ENCODE data around the gene GHRL.

The GHRL gene

GRCh38 chr3:10312391-10312790 lies 19.6 kb upstream of the GHRL start:
- Histone ChIP-seq H3K27me3 (ENCODE audit: control insufficient read depth, insufficient read depth, low read length) (no peaks in the 10 kb centered on the region), H3K4me1 (ENCODE audit: control insufficient read depth, insufficient read depth, low read length) (no peaks in the 10 kb centered on the region), H3K9ac (ENCODE audit: low read depth, low read length) (no peak overlapping the region), H3K27ac (ENCODE audit: low read depth, low read length) (no peak overlapping the region), H3K4me3 (ENCODE audit: low read depth, low read length) (no peak overlapping the region), H3K9me3 (ENCODE audit: control insufficient read depth, insufficient read depth, low read length) (no peaks in the 10 kb centered on the region), H3K36me3 (ENCODE audit: control insufficient read depth, insufficient read depth, low read length) (peaks cover 94% of the 10 kb centered on the region)

GRCh38 chr3:10311710-10312109 lies 19.0 kb upstream of the GHRL start:
- no peaks in the 10 kb centered on the region for H3K9me3 ChIP-seq (ENCODE audit: control insufficient read depth, insufficient read depth, low read length)
- no peak overlapping the region for H3K4me3 ChIP-seq (ENCODE audit: low read depth, low read length)
- H3K36me3 ChIP-seq (ENCODE audit: control insufficient read depth, insufficient read depth, low read length) = peaks cover 95% of the 10 kb centered on the region
- H3K9ac ChIP-seq (ENCODE audit: low read depth, low read length) = no peak overlapping the region
- H3K27ac ChIP-seq (ENCODE audit: low read depth, low read length) = no peak overlapping the region
- no peaks in the 10 kb centered on the region for H3K4me1 ChIP-seq (ENCODE audit: control insufficient read depth, insufficient read depth, low read length)
- H3K27me3 ChIP-seq (ENCODE audit: control insufficient read depth, insufficient read depth, low read length) = no peaks in the 10 kb centered on the region

DNA sequence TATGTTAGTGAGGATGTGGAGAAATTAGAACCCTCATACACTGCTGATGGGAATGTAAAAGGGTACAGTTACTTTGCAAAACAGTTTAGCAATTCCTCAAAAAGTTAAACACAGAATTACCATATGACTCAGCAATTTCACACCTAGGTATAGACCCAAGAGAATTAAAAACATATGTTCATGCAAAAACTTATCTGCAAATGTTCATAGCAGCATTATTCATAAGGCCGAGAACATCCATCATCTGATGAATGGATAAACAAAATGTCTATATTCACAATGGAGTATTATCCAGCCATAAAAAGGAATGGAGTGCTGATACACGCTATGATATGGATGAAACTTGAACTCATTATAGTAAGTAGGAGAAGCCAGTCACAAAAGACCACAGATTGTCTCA lies 17.8 kb upstream of the GHRL start:
- Histone ChIP-seq H3K9ac (ENCODE audit: low read depth, low read length) (no peak overlapping the region), H3K4me3 (ENCODE audit: low read depth, low read length) (no peak overlapping the region), H3K4me1 (ENCODE audit: control insufficient read depth, insufficient read depth, low read length) (no peaks in the 10 kb centered on the region), H3K27me3 (ENCODE audit: control insufficient read depth, insufficient read depth, low read length) (no peaks in the 10 kb centered on the region), H3K27ac (ENCODE audit: low read depth, low read length) (no peak overlapping the region), H3K36me3 (ENCODE audit: control insufficient read depth, insufficient read depth, low read length) (peaks cover 96% of the 10 kb centered on the region), H3K9me3 (ENCODE audit: control insufficient read depth, insufficient read depth, low read length) (no peaks in the 10 kb centered on the region)

DNA sequence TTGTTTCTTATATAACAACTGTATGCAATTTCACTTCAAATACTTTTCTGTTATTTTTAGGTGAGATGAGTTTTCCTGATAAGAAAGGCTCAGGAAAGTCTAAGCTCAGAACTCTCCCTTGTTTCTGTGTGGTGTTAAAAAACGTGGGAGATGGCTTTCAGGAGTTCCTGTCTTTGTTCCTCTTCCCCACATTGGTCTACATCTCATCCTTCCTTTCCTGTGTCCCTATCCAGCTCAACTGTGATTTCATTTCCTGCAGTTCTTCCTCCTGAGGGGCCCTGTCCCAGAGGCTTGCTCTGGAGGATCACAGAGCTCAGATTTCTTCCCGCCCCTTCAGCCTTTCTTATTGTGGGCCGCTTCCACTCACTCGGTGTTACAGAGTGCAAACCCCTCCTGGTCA lies 17.0 kb upstream of the GHRL start:
- H3K4me1 ChIP-seq (ENCODE audit: control insufficient read depth, insufficient read depth, low read length) = no peaks in the 10 kb centered on the region
- H3K27ac ChIP-seq (ENCODE audit: low read depth, low read length) = no peak overlapping the region
- peaks cover 97% of the 10 kb centered on the region for H3K36me3 ChIP-seq (ENCODE audit: control insufficient read depth, insufficient read depth, low read length)
- no peaks in the 10 kb centered on the region for H3K9me3 ChIP-seq (ENCODE audit: control insufficient read depth, insufficient read depth, low read length)
- H3K9ac ChIP-seq (ENCODE audit: low read depth, low read length) = no peak overlapping the region
- no peak overlapping the region for H3K4me3 ChIP-seq (ENCODE audit: low read depth, low read length)
- H3K27me3 ChIP-seq (ENCODE audit: control insufficient read depth, insufficient read depth, low read length) = no peaks in the 10 kb centered on the region

DNA sequence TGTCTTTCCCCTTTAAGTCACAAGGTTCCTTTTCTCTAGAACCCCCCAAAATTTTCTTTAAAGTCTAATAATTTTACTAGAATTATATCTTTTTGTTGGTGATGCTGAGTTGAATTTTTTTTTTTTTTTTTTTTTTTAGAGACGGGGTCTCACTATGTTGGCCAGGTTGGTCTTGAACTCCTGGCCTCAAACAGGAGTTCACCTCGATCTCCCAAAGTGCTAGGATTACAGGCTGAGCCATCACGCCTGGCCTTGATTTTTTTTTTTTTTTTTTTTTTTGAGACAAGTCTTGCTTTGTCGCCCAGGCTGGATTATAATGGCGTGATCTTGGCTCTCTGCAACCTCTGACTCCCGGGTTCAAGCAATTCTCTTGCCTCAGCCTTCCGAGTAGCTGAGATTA lies 15.9 kb upstream of the GHRL start:
- no peak overlapping the region for H3K27ac ChIP-seq (ENCODE audit: low read depth, low read length)
- peaks cover 97% of the 10 kb centered on the region for H3K36me3 ChIP-seq (ENCODE audit: control insufficient read depth, insufficient read depth, low read length)
- H3K4me1 ChIP-seq (ENCODE audit: control insufficient read depth, insufficient read depth, low read length) = no peaks in the 10 kb centered on the region
- no peak overlapping the region for H3K4me3 ChIP-seq (ENCODE audit: low read depth, low read length)
- H3K9ac ChIP-seq (ENCODE audit: low read depth, low read length) = no peak overlapping the region
- H3K9me3 ChIP-seq (ENCODE audit: control insufficient read depth, insufficient read depth, low read length) = no peaks in the 10 kb centered on the region
- H3K27me3 ChIP-seq (ENCODE audit: control insufficient read depth, insufficient read depth, low read length) = no peaks in the 10 kb centered on the region

DNA sequence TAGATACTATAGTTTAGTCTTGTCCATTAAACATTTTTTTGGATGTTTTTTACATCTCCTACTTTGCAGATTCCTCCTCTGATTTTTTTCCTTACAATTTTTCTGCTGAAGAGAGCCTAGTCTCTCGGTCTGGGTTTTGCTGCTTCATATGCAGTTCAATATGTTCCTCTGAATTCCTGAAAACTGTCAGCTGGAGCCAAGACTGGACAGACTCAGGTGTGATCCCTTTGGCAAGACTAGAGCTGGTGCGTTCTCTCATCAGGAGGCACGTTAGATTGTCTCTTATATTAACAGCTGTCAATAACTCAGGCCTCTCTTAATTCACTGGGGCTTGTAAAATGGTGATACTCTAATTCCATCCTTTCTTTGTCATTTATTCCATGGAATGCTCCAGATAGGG lies 13.4 kb upstream of the GHRL start:
- Histone ChIP-seq H3K27ac (ENCODE audit: low read depth, low read length) (no peak overlapping the region), H3K36me3 (ENCODE audit: control insufficient read depth, insufficient read depth, low read length) (peaks cover 97% of the 10 kb centered on the region), H3K4me1 (ENCODE audit: control insufficient read depth, insufficient read depth, low read length) (no peaks in the 10 kb centered on the region), H3K9me3 (ENCODE audit: control insufficient read depth, insufficient read depth, low read length) (no peaks in the 10 kb centered on the region), H3K9ac (ENCODE audit: low read depth, low read length) (no peak overlapping the region), H3K27me3 (ENCODE audit: control insufficient read depth, insufficient read depth, low read length) (no peaks in the 10 kb centered on the region), H3K4me3 (ENCODE audit: low read depth, low read length) (no peak overlapping the region)

DNA sequence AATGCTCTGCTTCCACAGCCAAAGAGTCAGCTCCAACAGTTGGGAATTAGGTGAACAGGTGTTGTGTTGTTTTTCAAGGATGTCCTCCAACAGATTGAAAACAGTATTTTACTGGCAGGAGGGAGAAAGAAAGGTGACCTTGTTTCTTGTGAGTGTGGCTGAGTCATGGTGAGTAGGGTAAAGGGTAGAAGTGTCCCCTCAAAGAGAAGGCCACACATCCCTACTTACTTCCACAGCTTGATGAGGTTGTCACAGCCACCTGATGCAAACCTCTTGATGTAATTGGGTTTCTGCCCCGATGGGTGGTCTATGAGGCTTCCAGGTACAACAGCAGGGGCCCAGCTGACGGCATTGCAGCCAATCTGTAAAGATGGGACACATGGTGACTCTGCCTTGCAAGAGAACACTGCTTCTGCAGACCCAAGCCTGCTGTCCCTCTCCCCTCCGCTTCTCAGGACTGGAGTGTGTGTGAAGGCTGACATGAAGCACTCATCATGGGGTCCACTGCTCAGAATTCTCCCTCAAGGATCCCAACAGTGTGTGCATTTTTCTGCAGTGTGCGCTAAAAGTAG lies 12.7 kb upstream of the GHRL start:
- H3K36me3 ChIP-seq (ENCODE audit: control insufficient read depth, insufficient read depth, low read length) = peaks cover 97% of the 10 kb centered on the region
- H3K4me1 ChIP-seq (ENCODE audit: control insufficient read depth, insufficient read depth, low read length) = no peaks in the 10 kb centered on the region
- no peak overlapping the region for H3K4me3 ChIP-seq (ENCODE audit: low read depth, low read length)
- H3K27me3 ChIP-seq (ENCODE audit: control insufficient read depth, insufficient read depth, low read length) = no peaks in the 10 kb centered on the region
- no peak overlapping the region for H3K27ac ChIP-seq (ENCODE audit: low read depth, low read length)
- no peaks in the 10 kb centered on the region for H3K9me3 ChIP-seq (ENCODE audit: control insufficient read depth, insufficient read depth, low read length)
- H3K9ac ChIP-seq (ENCODE audit: low read depth, low read length) = no peak overlapping the region

DNA sequence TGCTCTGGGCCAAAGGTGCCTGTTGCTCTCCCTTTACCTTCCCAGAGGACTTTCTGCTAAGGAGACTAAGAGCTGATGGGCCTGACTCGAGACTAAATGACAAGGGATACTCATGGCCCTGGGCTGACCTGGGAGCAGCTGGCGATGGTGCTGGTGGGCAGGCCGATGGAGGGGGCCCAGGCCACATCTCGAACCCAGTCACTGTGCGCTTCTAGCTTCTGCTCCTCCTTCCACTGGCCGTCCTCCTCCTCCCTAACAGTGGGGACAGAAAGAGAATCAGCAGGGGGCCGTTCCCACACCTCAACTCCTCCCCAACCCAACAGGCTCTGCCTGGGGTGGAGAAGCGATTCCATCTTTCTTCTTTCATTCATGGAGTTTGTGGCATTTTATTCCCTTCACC lies 12.2 kb upstream of the GHRL start:
- Histone ChIP-seq H3K4me3 (ENCODE audit: low read depth, low read length) (no peak overlapping the region), H3K36me3 (ENCODE audit: control insufficient read depth, insufficient read depth, low read length) (peaks cover 97% of the 10 kb centered on the region), H3K4me1 (ENCODE audit: control insufficient read depth, insufficient read depth, low read length) (no peaks in the 10 kb centered on the region), H3K27ac (ENCODE audit: low read depth, low read length) (no peak overlapping the region), H3K27me3 (ENCODE audit: control insufficient read depth, insufficient read depth, low read length) (no peaks in the 10 kb centered on the region), H3K9ac (ENCODE audit: low read depth, low read length) (no peak overlapping the region), H3K9me3 (ENCODE audit: control insufficient read depth, insufficient read depth, low read length) (no peaks in the 10 kb centered on the region)

DNA sequence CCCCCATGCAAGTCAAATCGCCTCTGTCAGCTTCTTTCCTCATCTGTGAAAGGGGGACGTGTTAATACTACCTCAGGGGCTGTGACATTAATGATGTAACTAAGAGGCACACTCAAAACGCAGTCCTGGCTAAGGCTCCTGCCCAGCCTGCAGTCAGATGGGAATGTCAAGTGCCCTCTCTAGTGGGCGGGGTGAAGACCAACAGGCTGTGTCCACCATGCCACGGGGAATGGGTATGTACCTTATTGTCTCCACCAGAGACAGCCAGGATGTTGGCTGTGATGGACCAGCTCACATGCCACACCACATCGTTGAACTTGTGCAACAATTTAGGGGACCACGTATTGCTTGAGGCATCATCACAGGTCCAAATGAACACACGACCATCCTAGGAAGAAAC lies 11.0 kb upstream of the GHRL start:
- H3K36me3 ChIP-seq (ENCODE audit: control insufficient read depth, insufficient read depth, low read length) = peaks cover 92% of the 10 kb centered on the region
- H3K27me3 ChIP-seq (ENCODE audit: control insufficient read depth, insufficient read depth, low read length) = no peaks in the 10 kb centered on the region
- H3K27ac ChIP-seq (ENCODE audit: low read depth, low read length) = no peak overlapping the region
- no peaks in the 10 kb centered on the region for H3K9me3 ChIP-seq (ENCODE audit: control insufficient read depth, insufficient read depth, low read length)
- no peaks in the 10 kb centered on the region for H3K4me1 ChIP-seq (ENCODE audit: control insufficient read depth, insufficient read depth, low read length)
- H3K4me3 ChIP-seq (ENCODE audit: low read depth, low read length) = no peak overlapping the region
- H3K9ac ChIP-seq (ENCODE audit: low read depth, low read length) = no peak overlapping the region

- no peaks in the 10 kb centered on the region for H3K27me3 ChIP-seq (ENCODE audit: control insufficient read depth, insufficient read depth, low read length)
- no peaks in the 10 kb centered on the region for H3K9me3 ChIP-seq (ENCODE audit: control insufficient read depth, insufficient read depth, low read length)
- no peak overlapping the region for H3K9ac ChIP-seq (ENCODE audit: low read depth, low read length)
- H3K27ac ChIP-seq (ENCODE audit: low read depth, low read length) = no peak overlapping the region
- H3K4me3 ChIP-seq (ENCODE audit: low read depth, low read length) = no peak overlapping the region
- H3K4me1 ChIP-seq (ENCODE audit: control insufficient read depth, insufficient read depth, low read length) = no peaks in the 10 kb centered on the region
- H3K36me3 ChIP-seq (ENCODE audit: control insufficient read depth, insufficient read depth, low read length) = peaks cover 86% of the 10 kb centered on the region
Measured at GRCh38 chr3:10303105-10303504, 10.4 kb upstream of the GHRL start.

GRCh38 chr3:10300087-10300486 lies 7.3 kb upstream of the GHRL start:
- Histone ChIP-seq H3K4me1 (ENCODE audit: control insufficient read depth, insufficient read depth, low read length) (no peaks in the 10 kb centered on the region), H3K4me3 (ENCODE audit: low read depth, low read length) (no peak overlapping the region), H3K9me3 (ENCODE audit: control insufficient read depth, insufficient read depth, low read length) (no peaks in the 10 kb centered on the region), H3K9ac (ENCODE audit: low read depth, low read length) (no peak overlapping the region), H3K27me3 (ENCODE audit: control insufficient read depth, insufficient read depth, low read length) (no peaks in the 10 kb centered on the region), H3K27ac (ENCODE audit: low read depth, low read length) (no peak overlapping the region), H3K36me3 (ENCODE audit: control insufficient read depth, insufficient read depth, low read length) (peaks cover 60% of the 10 kb centered on the region)

DNA sequence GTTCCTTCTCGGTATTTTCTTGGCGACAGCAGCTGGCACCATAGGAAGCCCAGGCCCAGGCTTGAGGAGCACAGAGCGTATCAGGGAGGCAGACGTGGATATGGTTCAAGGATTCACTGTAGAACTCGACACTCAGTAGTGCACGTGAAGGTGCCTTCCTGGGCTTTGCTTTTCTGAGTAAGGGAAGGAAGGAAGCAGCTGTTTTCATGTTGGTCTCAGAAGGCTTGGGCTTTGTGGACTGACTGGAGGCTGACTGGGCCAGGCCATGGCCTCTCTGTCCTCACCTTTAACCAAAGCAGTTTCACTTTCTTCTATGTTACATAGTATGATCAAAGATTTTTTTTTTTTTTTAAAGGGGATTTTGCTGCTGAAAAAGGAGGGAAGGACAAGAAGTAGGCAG lies 6.9 kb upstream of the GHRL start:
- Histone ChIP-seq H3K4me3 (ENCODE audit: low read depth, low read length) (no peak overlapping the region), H3K27me3 (ENCODE audit: control insufficient read depth, insufficient read depth, low read length) (no peaks in the 10 kb centered on the region), H3K27ac (ENCODE audit: low read depth, low read length) (no peak overlapping the region), H3K4me1 (ENCODE audit: control insufficient read depth, insufficient read depth, low read length) (no peaks in the 10 kb centered on the region), H3K9ac (ENCODE audit: low read depth, low read length) (no peak overlapping the region), H3K36me3 (ENCODE audit: control insufficient read depth, insufficient read depth, low read length) (peaks cover 60% of the 10 kb centered on the region), H3K9me3 (ENCODE audit: control insufficient read depth, insufficient read depth, low read length) (no peaks in the 10 kb centered on the region)
